LNCAP (cell line): ENCODE results near the gene CRYM.

Experiments
- CTCF ChIP-seq: fragments of 450-650 bp; IDR thresholded peaks from 2 replicates; pipeline ENCODE4 v1.5.1; 2017; ENCODE audit warnings: mild to moderate bottlenecking

The CRYM gene

GRCh38 chr16:21268236-21268635 lies 9.9 kb downstream of the CRYM start:
- no peak for TF ChIP-seq CTCF

GRCh38 chr16:21267298-21267697 lies 10.8 kb downstream of the CRYM start:
- TF ChIP-seq CTCF, result no peak

- no peak for TF ChIP-seq CTCF
Observed at GRCh38 chr16:21265104-21265837, 12.8 kb downstream of the CRYM start.

- TF ChIP-seq CTCF, result no peak
Observed at GRCh38 chr16:21264571-21265036, 13.5 kb downstream of the CRYM start.

- TF ChIP-seq CTCF, result no peak
Observed at GRCh38 chr16:21263640-21264570, 14.2 kb downstream of the CRYM start.

- TF ChIP-seq CTCF, result no peak
Observed at GRCh38 chr16:21262779-21263639, 15.1 kb downstream of the CRYM start.
